HepG2 (cell line): ENCODE results near the gene HIPK2. TPM values are rescaled to one million over a fixed set of nuclear protein-coding genes. Genes with fewer than 3 reads are reported as not detected.

Source experiments
- DNMT1 ChIP-seq: sonication (generic); formaldehyde crosslinking; IDR thresholded peaks from 2 replicates; pipeline ENCODE4 v1.5.1; 2020; ENCODE audit warnings: mild to moderate bottlenecking, missing genetic modification reagents
- EED ChIP-seq: sonication (generic); formaldehyde crosslinking; IDR thresholded peaks from 2 replicates; pipeline ENCODE4 v1.5.0; 2020; ENCODE audit warnings: mild to moderate bottlenecking, missing genetic modification reagents
- ERF ChIP-seq: IDR thresholded peaks from 2 replicates; pipeline ENCODE4 v1.6.1; 2018; ENCODE audit warnings: missing biosample characterization, missing genetic modification reagents
- GFI1 ChIP-seq: sonication (generic); formaldehyde crosslinking; IDR thresholded peaks from 2 replicates; pipeline ENCODE4 v1.5.0; 2020; ENCODE audit warnings: missing genetic modification reagents, mild to moderate bottlenecking, borderline replicate concordance
- HNRNPUL1 ChIP-seq: fragments of 200-400 bp; formaldehyde crosslinking; IDR thresholded peaks from 2 replicates; pipeline ENCODE4 v1.6.1; 2017; ENCODE audit warnings: low read depth, mild to moderate bottlenecking, low read length, moderate library complexity
- KDM6A ChIP-seq: IDR thresholded peaks from 2 replicates; pipeline ENCODE4 v1.6.1; 2016; ENCODE audit warnings: low read depth
- MTF2 ChIP-seq: sonication (generic); formaldehyde crosslinking; IDR thresholded peaks from 2 replicates; pipeline ENCODE4 v1.5.0; 2020; ENCODE audit warnings: missing genetic modification reagents, borderline replicate concordance
- MXI1 ChIP-seq: IDR thresholded peaks from 3 replicates; pipeline ENCODE4 v1.6.1; 2012; ENCODE audit warnings: low read depth, low read length, inconsistent platforms, borderline replicate concordance
- NAIF1 ChIP-seq: sonication (generic); formaldehyde crosslinking; IDR thresholded peaks from 2 replicates; pipeline ENCODE4 v1.5.0; 2020; ENCODE audit warnings: mild to moderate bottlenecking, missing genetic modification reagents, borderline replicate concordance
- NFE2L1 ChIP-seq: sonication (generic); formaldehyde crosslinking; IDR thresholded peaks from 2 replicates; pipeline ENCODE4 v1.4.0; 2020; ENCODE audit warnings: missing genetic modification reagents, mild to moderate bottlenecking, borderline replicate concordance
- PHB2 ChIP-seq: fragments of 450-650 bp; IDR thresholded peaks from 2 replicates; pipeline ENCODE4 v1.6.1; 2018; ENCODE audit not compliant: partially characterized antibody
- PLRG1 ChIP-seq: fragments of 450-650 bp; conservative IDR thresholded peaks from 2 replicates; pipeline ENCODE4 v1.6.1; 2016
- REL ChIP-seq: sonication (generic); formaldehyde crosslinking; conservative IDR thresholded peaks from 2 replicates; pipeline ENCODE4 v1.8.0; 2022; ENCODE audit warnings: mild to moderate bottlenecking, missing genetic modification reagents, moderate library complexity
- ZBTB42 ChIP-seq: sonication (generic); formaldehyde crosslinking; IDR thresholded peaks from 2 replicates; pipeline ENCODE4 v1.5.0; 2020; ENCODE audit warnings: mild to moderate bottlenecking, missing genetic modification reagents
- ZNF225 ChIP-seq: sonication (generic); formaldehyde crosslinking; IDR thresholded peaks from 2 replicates; pipeline ENCODE4 v1.4.0; 2020; ENCODE audit warnings: mild to moderate bottlenecking, missing genetic modification reagents
- ZNF292 ChIP-seq: sonication (generic); formaldehyde crosslinking; IDR thresholded peaks from 2 replicates; pipeline ENCODE4 v1.8.1; 2022; ENCODE audit warnings: mild to moderate bottlenecking, low read depth, missing genetic modification reagents, borderline replicate concordance
- ZNF720 ChIP-seq: sonication (generic); formaldehyde crosslinking; IDR thresholded peaks from 2 replicates; pipeline ENCODE4 v1.4.0; 2020; ENCODE audit warnings: missing genetic modification reagents
- polyA plus RNA-seq, 8 experiments: library from polyadenylated mRNA; depleted of rRNA in 3 of 8; stranded (reverse) in 7 of 8; unstranded in 1 of 8; fragments of >200 nt; fragmentation: Illumina TruSeq in 4 of 8; extraction: Trizol in 4 of 8; gene quantifications; 2 replicates each; pipeline versions ENCODE4 v1.2.1 to v1.2.3, GENCODE V29; 2011 to 2016; ENCODE audit warnings: low read depth in 4 of 8, missing spikeins in 1 of 8, mixed read lengths in 1 of 8; ENCODE audit not compliant: insufficient read depth in 1 of 8
- total RNA-seq, 5 experiments: library from RNA; depleted of rRNA; stranded (reverse); fragments of >200 nt; fragmentation: Illumina TruSeq; extraction: Trizol; gene quantifications; 2 replicates each; pipeline ENCODE4 v1.2.3, GENCODE V29; 2016; ENCODE audit warnings: low read depth in 1 of 5
- TF ChIP-seq, protein P1 (sequence below): sonication (generic); formaldehyde crosslinking; conservative IDR thresholded peaks from 2 replicates; pipeline ENCODE4 v1.8.1; 2023; ENCODE audit warnings: missing genetic modification reagents
- TF ChIP-seq, protein P2 (sequence below): sonication (generic); formaldehyde crosslinking; IDR thresholded peaks from 2 replicates; pipeline ENCODE4 v1.4.0; 2020; ENCODE audit warnings: mild to moderate bottlenecking, missing genetic modification reagents
- TF ChIP-seq, protein P3 (sequence below): sonication (generic); formaldehyde crosslinking; IDR thresholded peaks from 2 replicates; pipeline ENCODE4 v1.5.0; 2020; ENCODE audit warnings: mild to moderate bottlenecking, missing genetic modification reagents

Gene HIPK2
- total and polyA plus RNA-seq, 2 of the 13 experiments (the other 11 are each of a cell fraction or from before 2014, with no cell fraction given), result 14.4 to 20.2 TPM

DNA sequence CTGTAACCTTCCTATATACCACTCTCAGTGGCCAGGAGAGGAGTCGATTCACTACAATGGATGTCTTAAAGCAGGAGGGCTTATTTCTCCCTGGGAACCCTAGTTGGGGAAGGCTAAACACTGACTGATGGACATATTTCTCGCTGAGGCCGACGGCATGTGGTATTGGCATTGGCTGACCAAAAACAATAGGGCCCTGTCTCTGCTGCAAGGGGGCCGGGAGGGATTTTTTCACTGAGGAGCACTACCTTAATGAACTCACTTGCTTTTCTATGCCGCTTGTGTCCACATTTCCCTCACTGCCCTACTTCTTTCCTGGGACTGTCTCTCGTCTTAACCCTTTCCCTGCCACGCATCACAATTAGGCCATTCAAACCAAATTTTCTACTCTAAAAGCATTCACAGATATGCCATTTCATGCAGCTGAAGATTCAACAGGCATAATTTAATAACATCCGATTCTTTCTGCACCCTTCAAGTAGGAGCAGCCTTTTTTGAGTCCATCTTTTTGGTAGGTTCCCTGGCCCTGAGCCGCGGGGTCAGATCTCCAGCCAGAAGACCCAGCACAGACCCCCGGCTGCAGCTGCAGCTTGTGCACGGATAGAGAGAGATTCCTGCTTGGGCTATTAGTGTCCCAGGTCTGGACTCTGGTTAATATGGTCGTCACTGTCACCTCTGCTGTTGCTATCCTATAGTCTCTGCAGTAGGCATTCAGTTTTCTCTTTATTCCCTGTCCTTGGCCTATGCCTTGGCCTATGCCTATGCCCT lies 118.7 kb downstream of the HIPK2 start (continued):
- TF ChIP-seq, protein P1, sequence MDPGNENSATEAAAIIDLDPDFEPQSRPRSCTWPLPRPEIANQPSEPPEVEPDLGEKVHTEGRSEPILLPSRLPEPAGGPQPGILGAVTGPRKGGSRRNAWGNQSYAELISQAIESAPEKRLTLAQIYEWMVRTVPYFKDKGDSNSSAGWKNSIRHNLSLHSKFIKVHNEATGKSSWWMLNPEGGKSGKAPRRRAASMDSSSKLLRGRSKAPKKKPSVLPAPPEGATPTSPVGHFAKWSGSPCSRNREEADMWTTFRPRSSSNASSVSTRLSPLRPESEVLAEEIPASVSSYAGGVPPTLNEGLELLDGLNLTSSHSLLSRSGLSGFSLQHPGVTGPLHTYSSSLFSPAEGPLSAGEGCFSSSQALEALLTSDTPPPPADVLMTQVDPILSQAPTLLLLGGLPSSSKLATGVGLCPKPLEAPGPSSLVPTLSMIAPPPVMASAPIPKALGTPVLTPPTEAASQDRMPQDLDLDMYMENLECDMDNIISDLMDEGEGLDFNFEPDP (CRISPR knock-in tag), result no peak
- TF ChIP-seq ZNF720 (CRISPR knock-in tag) (no peak), PLRG1 (no peak), MTF2 (CRISPR knock-in tag) (no peak), GFI1 (no peak), KDM6A (CRISPR knock-in tag) (no peak), NAIF1 (CRISPR knock-in tag) (no peak), HNRNPUL1 (no peak), DNMT1 (CRISPR knock-in tag) (no peak), NFE2L1 (no peak), EED (CRISPR knock-in tag) (no peak), ZBTB42 (no peak), ZNF292 (CRISPR knock-in tag) (peak; percentile 93), ZNF225 (CRISPR knock-in tag) (no peak), REL (CRISPR knock-in tag) (no peak), PHB2 (no peak), ERF (CRISPR knock-in tag) (no peak), MXI1 (no peak)
- TF ChIP-seq, protein P2, sequence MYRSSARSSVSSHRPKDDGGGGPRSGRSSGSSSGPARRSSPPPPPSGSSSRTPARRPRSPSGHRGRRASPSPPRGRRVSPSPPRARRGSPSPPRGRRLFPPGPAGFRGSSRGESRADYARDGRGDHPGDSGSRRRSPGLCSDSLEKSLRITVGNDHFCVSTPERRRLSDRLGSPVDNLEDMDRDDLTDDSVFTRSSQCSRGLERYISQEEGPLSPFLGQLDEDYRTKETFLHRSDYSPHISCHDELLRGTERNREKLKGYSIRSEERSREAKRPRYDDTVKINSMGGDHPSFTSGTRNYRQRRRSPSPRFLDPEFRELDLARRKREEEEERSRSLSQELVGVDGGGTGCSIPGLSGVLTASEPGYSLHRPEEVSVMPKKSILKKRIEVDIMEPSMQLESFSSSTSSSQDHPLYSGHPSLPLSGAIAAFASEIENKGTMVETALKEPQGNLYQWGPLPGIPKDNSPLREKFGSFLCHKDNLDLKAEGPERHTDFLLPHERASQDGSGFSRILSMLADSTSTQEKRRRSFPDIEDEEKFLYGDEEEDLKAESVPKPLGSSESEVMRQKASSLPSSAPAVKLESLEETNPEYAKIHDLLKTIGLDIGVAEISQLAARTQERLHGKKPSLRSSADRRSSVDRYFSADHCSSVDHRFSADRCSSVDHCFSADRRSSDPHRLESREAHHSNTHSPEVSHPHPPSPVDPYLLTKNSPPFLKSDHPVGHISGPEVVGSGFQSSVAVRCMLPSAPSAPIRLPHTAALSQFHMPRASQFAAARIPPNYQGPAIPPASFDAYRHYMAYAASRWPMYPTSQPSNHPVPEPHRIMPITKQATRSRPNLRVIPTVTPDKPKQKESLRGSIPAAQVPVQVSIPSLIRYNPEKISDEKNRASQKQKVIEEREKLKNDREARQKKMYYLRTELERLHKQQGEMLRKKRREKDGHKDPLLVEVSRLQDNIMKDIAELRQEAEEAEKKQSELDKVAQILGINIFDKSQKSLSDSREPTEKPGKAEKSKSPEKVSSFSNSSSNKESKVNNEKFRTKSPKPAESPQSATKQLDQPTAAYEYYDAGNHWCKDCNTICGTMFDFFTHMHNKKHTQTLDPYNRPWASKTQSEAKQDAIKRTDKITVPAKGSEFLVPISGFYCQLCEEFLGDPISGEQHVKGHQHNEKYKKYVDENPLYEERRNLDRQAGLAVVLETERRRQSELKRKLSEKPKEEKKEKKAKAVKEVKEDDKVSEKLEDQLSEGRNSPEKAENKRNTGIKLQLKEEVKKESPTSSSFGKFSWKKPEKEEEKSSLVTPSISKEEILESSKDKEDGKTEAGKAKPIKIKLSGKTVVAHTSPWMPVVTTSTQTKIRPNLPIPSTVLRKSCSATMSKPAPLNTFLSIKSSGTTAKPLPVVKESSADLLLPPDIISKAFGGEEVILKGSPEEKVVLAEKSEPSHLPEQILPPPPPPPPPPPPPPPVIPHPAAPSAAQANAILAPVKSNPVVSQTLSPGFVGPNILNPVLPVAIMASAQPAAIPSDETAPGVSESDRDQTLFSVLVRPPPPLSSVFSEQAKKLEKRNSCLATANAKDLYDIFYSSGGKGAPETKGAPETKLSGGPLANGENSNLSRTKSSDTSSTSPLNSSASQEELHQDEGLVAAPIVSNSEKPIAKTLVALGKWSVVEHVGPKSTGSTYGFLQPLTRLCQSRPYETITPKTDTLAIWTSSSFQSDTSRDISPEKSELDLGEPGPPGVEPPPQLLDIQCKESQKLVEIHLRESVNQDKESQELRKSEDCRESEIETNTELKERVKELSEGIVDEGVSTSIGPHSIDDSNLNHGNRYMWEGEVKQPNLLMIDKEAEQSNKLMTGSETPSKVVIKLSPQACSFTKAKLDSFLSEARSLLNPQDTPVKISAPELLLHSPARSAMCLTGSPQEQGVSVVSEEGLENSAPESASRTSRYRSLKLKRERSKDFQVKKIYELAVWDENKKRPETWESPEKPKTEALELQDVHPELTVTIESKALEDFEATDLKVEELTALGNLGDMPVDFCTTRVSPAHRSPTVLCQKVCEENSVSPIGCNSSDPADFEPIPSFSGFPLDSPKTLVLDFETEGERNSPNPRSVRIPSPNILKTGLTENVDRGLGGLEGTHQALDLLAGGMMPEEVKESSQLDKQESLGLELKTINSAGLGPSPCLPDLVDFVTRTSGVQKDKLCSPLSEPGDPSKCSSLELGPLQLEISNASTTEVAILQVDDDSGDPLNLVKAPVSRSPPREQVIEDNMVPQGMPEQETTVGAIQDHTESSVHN, result no peak
- TF ChIP-seq, protein P3, sequence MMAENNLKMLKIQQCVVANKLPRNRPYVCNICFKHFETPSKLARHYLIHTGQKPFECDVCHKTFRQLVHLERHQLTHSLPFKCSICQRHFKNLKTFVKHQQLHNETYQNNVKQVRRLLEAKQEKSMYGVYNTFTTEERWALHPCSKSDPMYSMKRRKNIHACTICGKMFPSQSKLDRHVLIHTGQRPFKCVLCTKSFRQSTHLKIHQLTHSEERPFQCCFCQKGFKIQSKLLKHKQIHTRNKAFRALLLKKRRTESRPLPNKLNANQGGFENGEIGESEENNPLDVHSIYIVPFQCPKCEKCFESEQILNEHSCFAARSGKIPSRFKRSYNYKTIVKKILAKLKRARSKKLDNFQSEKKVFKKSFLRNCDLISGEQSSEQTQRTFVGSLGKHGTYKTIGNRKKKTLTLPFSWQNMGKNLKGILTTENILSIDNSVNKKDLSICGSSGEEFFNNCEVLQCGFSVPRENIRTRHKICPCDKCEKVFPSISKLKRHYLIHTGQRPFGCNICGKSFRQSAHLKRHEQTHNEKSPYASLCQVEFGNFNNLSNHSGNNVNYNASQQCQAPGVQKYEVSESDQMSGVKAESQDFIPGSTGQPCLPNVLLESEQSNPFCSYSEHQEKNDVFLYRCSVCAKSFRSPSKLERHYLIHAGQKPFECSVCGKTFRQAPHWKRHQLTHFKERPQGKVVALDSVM (CRISPR knock-in tag), result no peak
